GM18498 (cell line): Measurements from ENCODE around the gene APOC4.
"Not testable (repeated sequence)": the region's sequence is repeated elsewhere in the genome, so short reads cannot be mapped to it uniquely, and the experiment has no call there.

Experiments
- ATAC-seq: cut with Tn5 transposase; IDR thresholded peaks from one replicate; pipeline ENCODE4 v1.9.1; 2021; ENCODE audit warnings: mild to moderate bottlenecking, moderate library complexity; ENCODE audit not compliant: unreplicated experiment

The APOC4 gene

GRCh38 chr19:44957526-44957925, 15.5 kb downstream of the APOC4 start:
- ATAC-seq, result no peak

DNA sequence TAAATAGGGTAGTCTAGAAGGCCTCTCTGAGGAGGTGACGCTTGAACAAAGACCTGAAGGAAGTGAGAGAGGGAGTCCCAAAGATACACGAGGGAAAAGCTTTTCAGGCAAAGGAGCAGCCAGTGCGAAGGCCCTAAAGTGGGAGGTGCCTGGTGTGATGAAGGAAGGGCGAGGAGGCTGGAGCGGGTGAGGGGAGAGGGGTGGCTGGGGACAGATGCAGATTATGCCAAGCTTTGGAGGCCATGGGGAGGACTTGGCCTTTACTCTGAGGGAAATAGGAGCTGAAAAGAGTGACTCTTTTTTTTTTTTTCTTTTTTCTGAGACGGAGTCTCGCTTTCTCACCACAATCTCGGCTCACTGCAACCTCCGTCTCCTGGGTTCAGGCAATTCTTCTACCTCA, 16.1 kb downstream of the APOC4 start:
- ATAC-seq, result no peak

- no peak for ATAC-seq
Observed at GRCh38 chr19:44959691-44960090, 17.7 kb downstream of the APOC4 start.

DNA sequence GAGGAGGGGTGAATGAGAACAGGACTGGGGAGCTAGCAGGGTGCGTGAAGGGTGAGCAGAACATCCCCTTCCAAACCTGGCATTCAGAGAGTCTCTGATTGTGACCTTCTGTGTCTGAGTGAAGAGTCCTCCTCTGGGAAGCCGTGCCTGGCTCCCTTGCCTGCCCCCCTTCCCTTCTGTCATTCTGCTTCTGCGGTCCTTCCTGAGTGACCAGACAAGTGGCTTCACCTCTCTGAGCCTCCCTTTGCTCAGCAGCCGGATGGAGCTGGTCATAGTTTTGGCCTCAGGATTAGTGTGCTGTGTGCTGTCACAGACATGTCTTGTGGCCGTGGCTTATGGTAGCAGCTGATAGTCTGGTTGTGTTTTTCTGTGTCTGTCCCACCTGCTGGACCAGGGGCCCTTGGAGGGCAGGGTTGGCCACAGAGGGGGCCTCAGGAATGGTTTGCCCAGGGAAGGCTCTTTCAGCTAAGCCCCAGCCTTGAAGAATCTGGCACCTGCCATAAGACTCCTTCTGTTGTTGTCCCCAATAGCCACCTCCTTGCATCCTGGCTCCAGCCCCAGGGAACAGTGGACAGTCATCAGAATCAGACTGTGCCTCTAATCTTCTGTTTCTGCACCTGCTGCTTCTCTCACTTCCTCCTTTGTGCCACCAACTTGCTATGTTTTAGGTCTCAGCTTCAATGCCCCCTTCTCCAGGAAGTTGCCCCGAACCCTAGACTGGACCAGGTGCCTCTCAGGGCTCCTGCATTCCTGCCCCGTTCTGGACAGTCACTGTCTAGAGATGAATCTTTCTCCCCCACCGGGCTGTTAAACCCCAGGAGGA, 19.1 kb downstream of the APOC4 start:
- ATAC-seq, result no peak

GRCh38 chr19:44961821-44962220, 19.8 kb downstream of the APOC4 start:
- no peak for ATAC-seq

DNA sequence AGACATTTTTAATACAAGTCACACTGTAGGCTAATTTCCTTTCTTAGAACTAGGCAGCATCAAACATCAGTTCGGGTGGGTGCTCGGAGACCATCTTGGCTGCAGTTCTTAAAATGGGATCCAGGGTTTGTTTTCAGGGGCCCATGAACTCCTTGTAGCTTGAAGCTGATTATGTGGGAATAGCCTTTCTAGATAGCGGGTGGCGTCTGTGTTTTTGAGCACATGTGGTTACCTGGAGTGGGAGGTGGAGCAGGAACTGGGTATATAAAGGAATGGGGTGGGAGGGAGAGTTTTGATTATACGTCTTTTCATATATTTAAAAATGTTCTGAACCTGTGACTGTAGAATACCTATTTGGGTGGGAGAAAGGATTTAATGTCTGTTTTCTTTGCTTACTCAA, 26.1 kb downstream of the APOC4 start:
- ATAC-seq, result no peak

GRCh38 chr19:44968670-44969069, 26.6 kb downstream of the APOC4 start:
- no peak for ATAC-seq

DNA sequence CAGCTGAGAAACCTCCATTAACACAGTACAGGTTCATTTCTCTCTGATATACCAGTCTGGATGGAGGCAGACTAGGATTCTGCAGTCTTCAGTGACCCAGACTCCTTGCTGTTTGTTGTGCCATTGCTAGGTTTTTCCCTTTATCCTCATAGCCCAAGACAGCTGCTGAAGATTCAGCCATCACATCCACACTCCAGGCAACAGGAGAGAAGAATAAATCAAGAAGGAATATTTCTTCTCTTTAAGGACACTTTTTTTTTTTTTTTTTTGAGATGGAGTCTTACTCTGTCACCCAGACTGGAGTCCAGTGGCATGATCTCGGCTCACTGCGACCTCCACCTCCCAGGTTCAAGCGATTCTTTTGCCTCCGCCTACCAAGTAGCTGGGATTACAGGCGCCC, 27.4 kb downstream of the APOC4 start:
- ATAC-seq, result no peak

DNA sequence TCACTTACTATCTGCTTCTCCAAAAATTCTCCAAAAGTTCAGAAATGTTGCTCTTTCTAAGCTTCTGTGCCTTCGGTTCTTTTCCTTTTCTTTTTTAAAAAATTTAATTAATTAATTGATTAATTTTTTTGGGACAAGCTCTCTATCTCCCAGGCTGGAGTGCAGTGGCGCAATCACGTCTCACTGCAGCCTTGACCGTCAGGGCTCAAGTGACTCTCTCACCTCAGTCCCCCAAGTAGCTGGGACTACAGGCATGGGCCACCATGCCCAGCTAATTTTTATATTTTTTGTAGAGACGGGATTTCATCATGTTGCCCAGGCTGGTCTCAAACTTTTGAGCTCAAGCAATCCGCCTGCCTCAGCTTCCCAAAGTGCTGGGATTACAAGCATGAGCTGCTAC, 29.4 kb downstream of the APOC4 start:
- ATAC-seq, result not testable (repeated sequence)

DNA sequence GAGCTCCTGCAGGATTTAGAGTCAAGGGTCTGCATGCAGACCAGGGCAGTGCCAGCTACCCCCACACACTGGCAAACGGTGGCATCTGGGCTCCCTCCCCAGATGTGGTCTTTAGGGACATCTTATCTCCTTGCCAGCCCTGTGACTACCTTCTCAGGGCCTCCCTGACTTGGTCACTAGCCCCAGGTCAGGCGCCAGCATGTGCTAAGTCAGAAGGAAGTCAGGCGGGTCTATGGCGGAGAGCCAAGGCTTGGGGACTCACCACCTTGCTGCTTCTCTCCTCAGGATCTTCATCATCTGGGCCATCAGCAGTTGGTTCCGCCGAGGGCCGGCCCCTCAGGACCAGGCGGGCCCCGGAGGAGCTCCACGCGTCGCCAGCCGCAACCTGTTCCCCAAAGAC, 30.8 kb downstream of the APOC4 start:
- ATAC-seq, result no peak

DNA sequence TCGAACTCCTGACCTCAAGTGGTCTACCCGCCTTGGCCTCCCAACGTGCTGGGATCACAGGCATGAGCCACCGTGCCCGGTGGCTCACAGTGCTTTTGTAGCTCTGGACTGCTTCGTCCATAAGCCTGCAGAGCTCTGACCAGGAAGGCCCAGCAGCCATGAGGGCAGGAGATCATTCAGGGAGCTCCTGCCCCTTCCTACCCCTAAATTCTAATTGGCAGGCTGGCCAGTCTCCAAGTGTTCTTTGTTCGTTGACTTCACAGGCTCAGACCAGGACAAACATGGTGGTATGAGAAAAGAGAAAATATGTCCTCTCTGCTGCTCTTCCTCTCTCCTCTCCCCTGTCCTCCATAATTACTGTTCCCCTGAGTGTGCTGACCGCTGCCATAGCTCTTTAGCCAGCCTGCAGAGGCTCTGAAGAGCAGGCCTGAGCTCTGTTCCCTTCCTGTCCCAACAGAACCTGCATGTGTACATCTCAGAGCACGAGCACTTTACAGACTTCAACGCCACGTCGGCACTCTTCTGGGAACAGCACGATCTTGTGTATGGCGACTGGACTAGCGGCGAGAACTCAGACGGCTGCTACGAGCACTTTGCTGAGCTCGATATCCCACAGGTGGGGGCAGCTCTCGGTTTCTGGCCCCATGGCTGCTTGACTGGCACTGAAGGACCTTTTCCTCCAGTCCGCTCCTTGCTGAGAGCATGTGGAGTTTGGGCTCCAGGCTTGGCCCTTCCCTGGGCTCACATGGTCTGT, 32.1 kb downstream of the APOC4 start:
- ATAC-seq, result no peak

DNA sequence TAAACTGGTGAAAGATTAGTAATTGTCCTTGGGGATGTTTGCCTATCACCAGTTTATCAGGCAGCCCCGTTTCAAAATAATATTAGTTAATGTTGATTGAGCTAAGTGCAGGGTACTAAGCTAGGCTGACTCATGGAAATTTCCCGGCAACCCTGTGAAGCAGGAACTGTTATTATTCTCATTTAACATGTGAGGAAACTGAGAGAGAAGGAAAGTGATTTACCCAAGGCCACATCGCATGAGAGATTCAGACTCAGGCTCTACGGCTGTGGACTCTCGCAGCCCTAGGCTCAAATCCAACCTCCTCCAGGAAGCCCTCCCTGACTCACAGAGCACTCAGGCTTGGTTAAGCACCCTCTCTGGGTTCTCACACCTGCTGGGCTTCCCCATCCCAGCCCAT, 32.8 kb downstream of the APOC4 start:
- ATAC-seq, result no peak

DNA sequence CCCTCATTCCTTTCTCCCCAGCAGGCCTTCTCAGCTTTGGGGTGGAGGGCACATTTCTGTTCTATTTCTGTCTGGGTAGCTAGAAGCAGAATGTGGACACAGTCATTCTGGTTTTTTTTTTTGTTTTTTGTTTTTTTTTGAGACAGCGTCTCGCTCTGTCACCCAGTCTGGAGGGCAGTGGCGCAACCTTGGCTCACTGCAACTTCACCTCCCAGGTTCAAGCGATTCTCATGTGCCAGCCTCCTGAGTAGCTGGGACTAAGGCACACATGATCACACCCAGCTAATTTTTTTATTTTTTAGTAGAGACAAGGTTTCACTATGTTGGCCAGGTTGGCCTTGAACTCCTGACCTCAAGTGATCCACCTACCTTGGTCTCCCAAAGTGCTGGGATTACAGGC, 33.4 kb downstream of the APOC4 start:
- no peak for ATAC-seq

- no peak for ATAC-seq
Observed at GRCh38 chr19:44984005-44984404, 42.0 kb downstream of the APOC4 start.

- ATAC-seq, result no peak
Observed at GRCh38 chr19:44985445-44985844, 43.4 kb downstream of the APOC4 start.

GRCh38 chr19:44986389-44986788, 44.4 kb downstream of the APOC4 start:
- ATAC-seq, result no peak

- no peak for ATAC-seq
Observed at GRCh38 chr19:44987148-44987675, 45.2 kb downstream of the APOC4 start.

DNA sequence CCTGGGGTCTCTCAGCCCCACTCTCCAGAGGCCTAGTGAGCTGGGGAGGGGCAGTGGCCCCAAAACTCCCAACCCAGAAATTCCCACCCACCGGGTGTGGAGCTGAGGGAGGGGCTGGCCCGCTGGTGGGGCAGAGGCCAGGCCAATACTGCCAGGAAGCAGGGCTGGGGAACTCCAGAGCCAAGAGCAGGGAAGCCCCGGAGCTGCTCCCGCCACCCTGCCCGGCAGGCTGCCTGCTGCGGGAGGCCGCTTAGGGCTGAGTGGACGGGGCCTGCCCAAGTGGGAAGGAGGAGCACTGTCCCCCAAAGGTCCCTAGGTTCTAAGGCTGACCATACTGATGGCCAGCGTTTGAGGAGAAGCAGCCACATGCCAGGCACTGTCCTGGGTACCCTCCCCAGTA, 46.2 kb downstream of the APOC4 start:
- no peak for ATAC-seq

DNA sequence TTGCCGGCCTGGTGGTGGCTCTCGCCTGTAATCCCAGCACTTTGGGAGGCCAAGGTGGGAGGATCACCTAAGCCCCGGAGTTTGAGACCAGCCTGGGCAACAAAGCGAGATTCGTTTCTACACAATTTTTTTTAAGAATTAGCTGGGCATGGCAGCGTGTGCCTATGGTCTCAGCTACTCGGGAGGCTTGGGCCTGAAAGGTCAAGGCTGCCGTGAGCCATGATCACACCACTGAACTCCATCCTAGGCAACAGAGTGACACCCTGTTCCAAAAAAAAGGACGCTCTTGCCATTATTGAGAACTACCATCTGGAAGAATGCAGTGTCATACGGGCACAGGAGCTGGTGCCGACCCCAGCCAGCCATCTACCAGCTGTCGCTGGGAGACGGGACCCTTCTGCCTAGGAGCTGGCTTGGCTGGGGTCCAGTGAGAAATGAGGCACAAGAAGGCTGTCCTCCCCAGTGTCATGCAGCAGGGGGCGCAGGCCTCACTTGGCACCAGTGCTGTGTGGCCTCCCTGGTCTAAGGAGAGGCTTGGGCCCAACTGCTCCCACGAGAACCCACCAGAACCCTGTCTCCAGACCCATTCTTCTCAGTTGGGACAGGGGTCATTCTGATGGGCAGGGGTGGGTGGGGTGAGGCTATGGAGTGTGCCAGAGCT, 47.0 kb downstream of the APOC4 start:
- ATAC-seq, result no peak

DNA sequence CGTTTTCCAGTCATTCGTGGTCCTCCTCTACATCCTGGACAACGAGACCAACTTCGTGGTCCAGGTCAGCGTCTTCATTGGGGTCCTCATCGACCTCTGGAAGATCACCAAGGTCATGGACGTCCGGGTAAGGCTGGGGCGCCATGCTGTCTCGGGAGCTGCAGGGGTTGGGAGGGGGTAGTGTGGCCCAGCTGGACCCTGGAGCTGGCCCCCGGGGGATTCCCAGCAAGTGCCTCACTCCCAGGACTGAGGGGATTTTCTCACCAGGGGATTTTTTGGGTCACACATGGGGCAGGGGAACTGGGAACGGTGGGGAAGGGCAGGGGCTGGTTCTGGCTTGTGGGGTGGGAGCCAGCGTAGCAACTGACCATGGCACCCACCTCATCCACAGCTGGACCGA, 48.4 kb downstream of the APOC4 start:
- ATAC-seq, result no peak

GRCh38 chr19:44990966-44991365, 48.9 kb downstream of the APOC4 start:
- ATAC-seq, result no peak
